PFSK-1 (cell line): Measurements from ENCODE around the gene KCNQ1.

Experiments
- FOXP2 ChIP-seq: optimal IDR thresholded peaks from 2 replicates; pipeline ENCODE3; 2011; ENCODE audit warnings: borderline replicate concordance, control low read depth, inconsistent platforms; ENCODE audit not compliant: insufficient read depth; ENCODE audit errors: extremely low read length, extremely low read depth
- POLR2AphosphoS5 ChIP-seq: IDR thresholded peaks from 2 replicates; pipeline ENCODE4 v1.6.1; 2012; ENCODE audit warnings: low read depth, mild to moderate bottlenecking, control low read depth, low read length, moderate library complexity
- REST ChIP-seq, 2 experiments: IDR thresholded peaks; 2 replicates each; pipeline versions ENCODE4 v1.6.1 to v1.8.0; 2011 to 2012; ENCODE audit warnings: low read depth in 2 of 2, low read length in 2 of 2, control low read depth in 1 of 2, inconsistent platforms in 1 of 2, mild to moderate bottlenecking in 1 of 2, moderate library complexity in 1 of 2; ENCODE audit not compliant: insufficient read depth in 1 of 2
- SIN3A ChIP-seq: IDR thresholded peaks from 2 replicates; pipeline ENCODE4 v1.6.1; 2012; ENCODE audit warnings: mild to moderate bottlenecking, low read length, moderate library complexity, borderline replicate concordance; ENCODE audit not compliant: insufficient read depth
- TAF1 ChIP-seq: IDR thresholded peaks from 2 replicates; pipeline ENCODE4 v1.6.1; 2012; ENCODE audit warnings: low read length, control low read depth, borderline replicate concordance; ENCODE audit not compliant: insufficient read depth

Gene KCNQ1

GRCh38 chr11:2788168-2789071, 343.6 kb downstream of the KCNQ1 start:
- TF ChIP-seq FOXP2 (no peak), SIN3A (no peak), TAF1 (no peak), POLR2AphosphoS5 (no peak), REST (IDR thresholded peaks at IDR 0.05; ENCODE audit: insufficient read depth in 1 of 2, low read depth in 2 of 2, low read length in 2 of 2) (no peak)

- TF ChIP-seq FOXP2: no peak
- TF ChIP-seq TAF1: no peak
- TF ChIP-seq REST (IDR thresholded peaks at IDR 0.05; ENCODE audit: insufficient read depth in 1 of 2, low read depth in 2 of 2, low read length in 2 of 2): no peak
- TF ChIP-seq POLR2AphosphoS5: no peak
Observed at GRCh38 chr11:2789331-2789730, 344.5 kb downstream of the KCNQ1 start.

- no peak for TF ChIP-seq FOXP2
- no peak for TF ChIP-seq REST (IDR thresholded peaks at IDR 0.05; ENCODE audit: insufficient read depth in 1 of 2, low read depth in 2 of 2, low read length in 2 of 2)
- TF ChIP-seq SIN3A: no peak
- no peak for TF ChIP-seq TAF1
- no peak for TF ChIP-seq POLR2AphosphoS5
Observed at GRCh38 chr11:2789791-2790567, 345.2 kb downstream of the KCNQ1 start.

- TF ChIP-seq POLR2AphosphoS5: no peak
- TF ChIP-seq SIN3A: no peak
- TF ChIP-seq FOXP2: no peak
- TF ChIP-seq REST (IDR thresholded peaks at IDR 0.05; ENCODE audit: insufficient read depth in 1 of 2, low read depth in 2 of 2, low read length in 2 of 2): no peak
- TF ChIP-seq TAF1: no peak
Observed at GRCh38 chr11:2790568-2790921, 345.7 kb downstream of the KCNQ1 start.
